ENCODE measurements around the gene GNS. TPM values are rescaled to one million over a fixed set of nuclear protein-coding genes. Genes with fewer than 3 reads are reported as not detected.

The GNS gene
- 10 to 100 TPM; 59.9 to 82.5 (median 77.0) TPM for polyA plus RNA-seq (ENCODE audit: insufficient read length in 10 of 10)
- long read RNA-seq, donor 1, full-length matches to known transcripts = 5 of 19 reads
- long read RNA-seq, donor 1, partial matches to known transcripts = 14 of 19 reads
- long read RNA-seq, donor 1, other reads (novel, unspliced or antisense) = 0 of 19 reads
- long read RNA-seq, donor 2, full-length matches to known transcripts = 5 of 10 reads
- long read RNA-seq, donor 2, partial matches to known transcripts = 5 of 10 reads
- long read RNA-seq, donor 2, other reads (novel, unspliced or antisense) = 0 of 10 reads
- long read RNA-seq, donor 3 = 0 reads
- long read RNA-seq, donor 4, full-length matches to known transcripts = 2 of 2 reads
- long read RNA-seq, donor 4, partial matches to known transcripts = 0 of 2 reads
- long read RNA-seq, donor 4, other reads (novel, unspliced or antisense) = 0 of 2 reads
- long read RNA-seq, donor 5, full-length matches to known transcripts = 16 of 41 reads
- long read RNA-seq, donor 5, partial matches to known transcripts = 25 of 41 reads
- long read RNA-seq, donor 5, other reads (novel, unspliced or antisense) = 0 of 41 reads
- long read RNA-seq, donor 6, full-length matches to known transcripts = 16 of 25 reads
- long read RNA-seq, donor 6, partial matches to known transcripts = 9 of 25 reads
- long read RNA-seq, donor 6, other reads (novel, unspliced or antisense) = 0 of 25 reads
- long read RNA-seq, donor 7, full-length matches to known transcripts = 9 of 14 reads
- long read RNA-seq, donor 7, partial matches to known transcripts = 5 of 14 reads
- long read RNA-seq, donor 7, other reads (novel, unspliced or antisense) = 0 of 14 reads
- long read RNA-seq, donor 8, full-length matches to known transcripts = 8 of 23 reads
- long read RNA-seq, donor 8, partial matches to known transcripts = 15 of 23 reads
- long read RNA-seq, donor 8, other reads (novel, unspliced or antisense) = 0 of 23 reads
- long read RNA-seq, donor 9 = 0 reads

- peak; percentile 94 to 98 (median 97) for DNase-seq
These were observed at the start of gene GNS for GRCh38 chr12:64759035-64759894. Gene GNS, minus strand, starts transcription at chr12:64759406. Its CDS starts 130 bp downstream, at chr12:64759276.

- no peak for DNase-seq
These were observed 48.9 kb upstream of the GNS start for GRCh38 chr12:64808110-64808509.

- DNase-seq = peak in 1 of 3 donors; percentile 22
These were observed 47.6 kb upstream of the GNS start for GRCh38 chr12:64806593-64807460.

- no peak for DNase-seq
These were observed 47.0 kb upstream of the GNS start for GRCh38 chr12:64806173-64806572.

- peak in 2 of 3 donors; percentile 32 to 44 for DNase-seq
These were observed 43.1 kb upstream of the GNS start for GRCh38 chr12:64802180-64802775.

GRCh38 chr12:64801381-64801780 is 42.2 kb upstream of the GNS start:
- DNase-seq = no peak

GRCh38 chr12:64800640-64801039 is 41.4 kb upstream of the GNS start:
- DNase-seq = no peak

- no peak for DNase-seq
These were observed 39.0 kb upstream of the GNS start for GRCh38 chr12:64798165-64798564.

- DNase-seq = no peak
These were observed 38.0 kb upstream of the GNS start for GRCh38 chr12:64797156-64797555.

- peak; percentile 76 to 85 (median 80) for DNase-seq
These were observed 37.1 kb upstream of the GNS start for GRCh38 chr12:64796205-64796845.

GRCh38 chr12:64794305-64794704 is 35.1 kb upstream of the GNS start:
- no peak for DNase-seq

- no peak for DNase-seq
These were observed 34.4 kb upstream of the GNS start for GRCh38 chr12:64793610-64794009.

- DNase-seq = no peak
These were observed 32.9 kb upstream of the GNS start for GRCh38 chr12:64792128-64792527.

GRCh38 chr12:64791036-64791435 is 31.8 kb upstream of the GNS start:
- DNase-seq = no peak

- DNase-seq = no peak
These were observed 31.0 kb upstream of the GNS start for GRCh38 chr12:64790166-64790565.

GRCh38 chr12:64785838-64786237 is 26.6 kb upstream of the GNS start:
- DNase-seq = no peak

- peak in 1 of 3 donors; percentile 48 for DNase-seq
These were observed 23.1 kb upstream of the GNS start for GRCh38 chr12:64782191-64782876.

GRCh38 chr12:64781280-64782190 is 22.3 kb upstream of the GNS start:
- peak in 1 of 3 donors; percentile 54 for DNase-seq
